GM18505 (cell line): ENCODE results near the gene PLPP7.

ENCODE experiments used
- ATAC-seq: cut with Tn5 transposase; IDR thresholded peaks from one replicate; pipeline ENCODE4 v1.9.1; 2021; ENCODE audit not compliant: unreplicated experiment
- POLR2A ChIP-seq: IDR thresholded peaks from 4 replicates; pipeline ENCODE4 v1.6.1; 2011; ENCODE audit warnings: borderline replicate concordance; ENCODE audit not compliant: insufficient read depth, insufficient read length; ENCODE audit errors: extremely low read depth

The PLPP7 gene

GRCh38 chr9:131274674-131275331 lies 14.7 kb upstream of the PLPP7 start:
- no peak for ATAC-seq
- TF ChIP-seq POLR2A: peak; percentile 59

- peak; percentile 9 for TF ChIP-seq POLR2A
- no peak for ATAC-seq
Observed at GRCh38 chr9:131275332-131276093, 14.0 kb upstream of the PLPP7 start.

GRCh38 chr9:131276094-131276888 lies 13.2 kb upstream of the PLPP7 start, which contains the start of gene FAM78A:
Gene FAM78A, minus strand, starts transcription at chr9:131276510. Its CDS starts 331 bp downstream, at chr9:131276179.
- peak; percentile 43 for TF ChIP-seq POLR2A
- no peak for ATAC-seq

GRCh38 chr9:131276891-131277286 lies 12.6 kb upstream of the PLPP7 start:
- no peak for TF ChIP-seq POLR2A
- ATAC-seq: no peak

GRCh38 chr9:131277287-131277909 lies 12.1 kb upstream of the PLPP7 start:
- TF ChIP-seq POLR2A: peak; percentile 13
- no peak for ATAC-seq

GRCh38 chr9:131277910-131278701 lies 11.4 kb upstream of the PLPP7 start:
- ATAC-seq: no peak
- peak; percentile 22 for TF ChIP-seq POLR2A

- TF ChIP-seq POLR2A: no peak
- ATAC-seq: no peak
Observed at GRCh38 chr9:131278702-131279111, 10.8 kb upstream of the PLPP7 start.

GRCh38 chr9:131279196-131279862 lies 10.2 kb upstream of the PLPP7 start:
- TF ChIP-seq POLR2A: no peak
- ATAC-seq: no peak

GRCh38 chr9:131279863-131280570 lies 9.5 kb upstream of the PLPP7 start:
- no peak for TF ChIP-seq POLR2A
- ATAC-seq: no peak

- ATAC-seq: no peak
Observed at GRCh38 chr9:131280660-131281059, 8.9 kb upstream of the PLPP7 start.

More at GRCh38 chr9:131280660-131281059, 8.9 kb upstream of the PLPP7 start:
- TF ChIP-seq POLR2A: no peak
